GM19238 (cell line): ENCODE results near the gene ZNRF4.
"Not testable (repeated sequence)": the region's sequence is repeated elsewhere in the genome, so short reads cannot be mapped to it uniquely, and the experiment has no call there.

Experiments used
- DNase-seq: peaks from one replicate; pipeline ENCODE4 v3.0.0; 2011; ENCODE audit warnings: low spot score; ENCODE audit not compliant: insufficient read length

The ZNRF4 gene

DNA sequence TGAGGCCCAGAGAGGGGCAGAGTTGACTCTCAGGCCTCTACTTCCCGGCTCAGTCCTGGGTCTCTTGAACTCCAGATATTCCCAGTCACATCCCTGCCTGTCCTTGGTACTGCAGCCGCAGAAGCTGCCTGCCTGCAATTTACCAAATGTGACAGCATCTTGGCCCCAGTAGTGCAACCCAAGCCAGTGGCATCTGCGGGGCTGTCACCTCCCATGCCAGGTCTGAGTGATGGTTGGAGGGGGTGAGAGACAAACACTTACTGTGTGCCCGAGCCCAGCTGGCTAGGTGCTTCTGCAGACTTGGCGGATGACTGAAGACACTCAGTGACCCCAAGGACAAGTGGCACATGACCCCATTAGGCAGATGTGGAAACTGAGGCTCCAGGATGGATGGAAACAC lies 18.4 kb downstream of the ZNRF4 start:
- no peak for DNase-seq

- no peak for DNase-seq
These were observed 22.4 kb downstream of the ZNRF4 start for GRCh38 chr19:5477451-5478215.

DNA sequence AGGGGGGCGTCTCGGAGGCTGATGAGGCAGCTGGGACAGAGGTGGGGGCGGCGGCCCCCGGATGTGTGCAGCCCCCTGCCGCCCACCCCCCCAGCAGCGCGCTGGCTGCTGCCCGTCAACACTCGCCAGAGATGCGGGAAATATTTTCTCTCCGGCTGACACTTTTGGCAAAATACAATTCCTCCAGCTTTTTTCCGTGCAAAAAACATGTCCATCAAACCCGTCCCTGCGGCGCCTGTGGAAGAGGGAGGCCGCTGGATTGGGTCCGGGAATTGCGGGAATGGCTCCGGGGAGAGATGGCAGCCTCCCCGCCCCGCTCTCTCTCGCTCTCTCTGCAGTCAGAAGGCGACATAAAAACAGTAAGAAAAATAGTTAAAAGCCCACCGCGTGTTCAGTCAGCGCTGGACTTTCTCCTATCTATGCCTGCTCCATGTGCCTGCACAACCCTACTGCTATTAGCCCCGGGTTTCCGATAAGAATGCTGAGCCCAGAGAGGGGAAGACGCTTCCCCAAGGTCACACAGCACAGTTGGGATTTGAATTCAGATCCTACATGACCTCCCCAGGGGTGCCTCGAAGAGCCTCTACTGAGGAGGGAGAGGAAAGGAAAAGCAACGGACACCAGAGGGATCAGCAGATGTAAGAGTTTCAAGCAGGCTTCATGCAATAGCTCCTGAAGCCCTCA lies 23.2 kb downstream of the ZNRF4 start:
- no peak for DNase-seq

GRCh38 chr19:5478925-5479588 lies 23.8 kb downstream of the ZNRF4 start:
- no peak for DNase-seq

DNA sequence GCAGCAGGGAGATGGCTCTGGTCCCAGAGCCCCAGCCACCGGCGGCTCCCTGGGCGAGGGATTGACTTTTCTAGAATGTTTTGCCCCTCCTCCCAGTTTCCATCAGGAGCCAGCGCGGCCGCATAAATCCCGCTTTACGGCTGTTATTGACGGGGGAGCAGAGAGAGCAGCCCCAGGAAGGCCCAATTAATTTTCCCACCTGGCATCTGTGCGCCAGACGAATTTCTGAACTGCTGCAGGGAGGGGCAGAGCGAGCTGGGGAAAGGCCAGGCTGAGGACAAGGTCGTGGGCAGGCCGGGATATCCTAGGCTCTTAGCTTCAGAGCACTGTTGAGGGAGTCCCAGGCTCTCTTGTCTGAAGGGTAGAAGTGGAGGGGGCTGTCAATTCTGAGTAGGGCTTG lies 24.7 kb downstream of the ZNRF4 start:
- DNase-seq, result no peak

DNA sequence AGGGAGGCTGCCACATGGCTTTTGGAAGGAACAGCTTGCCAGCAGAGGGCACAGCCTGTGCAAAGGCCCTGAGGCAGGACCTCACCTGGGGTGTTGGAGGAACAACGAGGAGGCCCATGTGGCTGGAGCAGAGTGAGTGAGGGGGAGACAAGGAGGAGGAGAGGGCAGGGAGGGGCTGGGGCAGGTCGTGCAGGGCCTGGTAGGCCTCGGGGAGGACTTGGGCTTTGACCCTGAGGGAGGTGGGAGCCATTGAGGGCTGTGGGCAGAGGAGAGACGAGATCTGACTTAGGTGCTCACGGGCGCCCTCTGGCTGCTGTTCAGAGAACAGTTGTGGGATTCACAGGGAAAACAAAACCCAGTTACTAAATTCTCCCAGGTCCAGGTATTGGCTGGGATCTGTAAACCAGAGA lies 25.2 kb downstream of the ZNRF4 start:
- peak; percentile 25 for DNase-seq

GRCh38 chr19:5481957-5482356 lies 26.7 kb downstream of the ZNRF4 start:
- no peak for DNase-seq

DNA sequence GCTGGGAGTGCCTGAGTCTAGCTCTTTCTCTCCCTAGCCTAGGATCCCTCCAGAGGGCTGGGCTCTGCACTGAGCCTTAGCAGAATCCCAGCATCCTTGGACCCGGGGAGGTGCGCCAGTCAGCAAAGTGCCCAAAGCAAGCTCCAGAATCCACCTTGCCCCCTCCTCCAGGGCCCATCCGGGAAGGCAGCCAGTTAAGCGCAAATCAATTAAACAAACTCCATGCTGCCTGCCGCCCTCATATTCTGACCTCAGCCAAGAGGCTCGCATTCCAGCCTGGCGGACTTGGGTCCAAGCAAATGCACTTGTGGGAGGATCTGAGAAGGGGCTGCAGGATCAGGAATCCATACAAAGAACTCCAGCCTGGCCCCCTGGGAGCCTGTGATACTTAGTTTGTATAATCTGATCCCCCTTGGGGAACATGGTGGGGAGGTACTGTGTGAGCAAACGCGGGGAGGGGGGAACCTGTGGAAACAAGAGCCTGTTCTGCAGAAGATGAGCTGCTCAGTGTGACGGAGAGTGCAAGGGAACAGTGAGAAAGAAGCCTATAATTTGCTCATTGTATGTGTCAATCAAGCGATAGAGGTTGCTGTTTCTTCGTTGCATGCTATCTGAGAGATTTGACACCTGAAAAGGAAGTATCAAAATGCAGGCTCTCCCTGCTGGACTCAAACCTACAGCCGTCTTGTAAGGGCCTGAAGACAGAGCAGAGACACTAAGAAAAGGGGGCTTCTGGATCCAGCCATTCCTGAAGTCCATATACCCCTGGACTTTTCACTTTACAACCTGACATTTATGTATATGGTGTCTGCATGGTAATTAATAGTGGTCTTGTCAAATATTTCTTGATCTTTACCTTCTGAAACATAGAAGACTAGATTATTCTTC lies 29.4 kb downstream of the ZNRF4 start:
- no peak for DNase-seq

GRCh38 chr19:5485286-5485636 lies 30.0 kb downstream of the ZNRF4 start:
- no peak for DNase-seq

GRCh38 chr19:5485658-5486057 lies 30.4 kb downstream of the ZNRF4 start:
- not testable (repeated sequence) for DNase-seq

DNA sequence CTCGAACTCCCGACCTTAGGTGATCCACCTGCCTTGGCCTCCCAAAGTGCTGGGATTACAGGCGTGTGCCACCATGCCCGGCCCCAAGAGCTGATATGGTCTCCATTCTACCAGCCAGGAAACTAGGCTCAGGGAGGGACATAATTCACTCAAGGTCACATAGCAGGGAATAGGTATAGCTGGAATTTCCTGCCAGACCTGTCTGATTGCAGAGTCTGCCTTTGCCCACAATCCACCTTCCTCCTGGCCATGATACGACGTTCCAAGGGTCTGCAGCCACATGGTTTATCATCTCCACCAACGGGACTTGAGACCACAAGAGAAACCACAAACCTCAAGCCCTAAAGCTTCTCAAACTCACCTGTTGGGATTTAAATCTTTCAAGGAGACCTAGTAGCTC lies 32.0 kb downstream of the ZNRF4 start:
- no peak for DNase-seq

GRCh38 chr19:5489551-5489950 lies 34.3 kb downstream of the ZNRF4 start:
- no peak for DNase-seq

DNA sequence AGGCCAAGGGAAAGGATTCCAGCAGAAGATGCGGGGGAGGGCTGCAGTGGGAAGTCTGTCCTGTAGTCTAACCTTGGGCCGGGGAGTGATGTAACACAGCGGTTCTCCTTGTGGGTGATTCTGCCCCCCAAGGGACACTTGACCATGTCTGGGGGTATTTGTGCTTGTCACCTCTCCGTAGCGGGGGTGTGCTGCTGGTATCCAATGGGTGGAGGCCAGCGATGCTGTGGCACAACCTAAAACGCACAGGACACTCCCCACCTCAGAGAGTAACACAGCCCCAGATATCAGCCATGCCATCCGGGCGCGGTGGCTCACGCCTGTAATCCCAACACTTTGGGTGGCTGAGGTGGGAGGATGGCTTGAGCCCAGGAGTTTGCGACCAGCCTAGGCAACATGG lies 36.3 kb downstream of the ZNRF4 start:
- no peak for DNase-seq

GRCh38 chr19:5492281-5492634 lies 37.0 kb downstream of the ZNRF4 start:
- DNase-seq, result no peak

DNA sequence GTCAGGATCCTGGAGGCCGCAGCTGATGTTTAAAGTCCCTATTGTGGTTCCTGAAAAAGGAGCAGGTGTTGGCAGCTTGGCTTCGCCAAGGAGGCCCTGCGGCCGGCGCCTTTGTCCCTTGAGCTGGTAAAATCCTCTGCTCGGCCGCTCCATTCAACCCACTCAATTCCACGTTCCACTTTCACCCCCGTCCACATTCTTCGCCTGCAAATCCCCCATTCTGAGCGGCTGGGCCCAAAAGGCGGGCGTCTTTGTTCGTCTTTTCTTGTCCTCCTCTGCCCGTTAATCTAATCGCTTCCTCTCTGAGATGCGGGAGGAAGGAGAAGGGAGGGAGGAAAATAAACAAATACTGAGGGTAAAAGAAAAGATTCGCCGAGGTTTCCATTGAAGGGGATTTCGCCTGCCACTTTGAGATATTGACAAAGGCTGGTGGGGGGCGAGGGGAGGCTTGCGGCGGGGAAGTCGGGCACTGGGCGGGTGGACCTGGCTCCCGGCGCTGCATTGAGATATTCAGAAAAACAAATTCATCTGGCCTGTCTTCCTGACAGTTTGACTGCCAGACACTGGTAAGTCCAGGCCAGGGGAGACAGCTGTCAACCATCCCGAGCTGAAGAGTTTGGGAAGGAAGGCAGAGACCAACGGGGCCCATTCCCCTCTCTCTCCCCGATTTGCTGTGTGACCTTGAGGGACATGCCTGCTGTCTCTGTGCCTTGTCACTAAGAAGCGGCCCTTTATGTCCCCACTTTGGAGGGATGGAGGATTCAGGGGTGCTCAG lies 37.6 kb downstream of the ZNRF4 start:
- no peak for DNase-seq

DNA sequence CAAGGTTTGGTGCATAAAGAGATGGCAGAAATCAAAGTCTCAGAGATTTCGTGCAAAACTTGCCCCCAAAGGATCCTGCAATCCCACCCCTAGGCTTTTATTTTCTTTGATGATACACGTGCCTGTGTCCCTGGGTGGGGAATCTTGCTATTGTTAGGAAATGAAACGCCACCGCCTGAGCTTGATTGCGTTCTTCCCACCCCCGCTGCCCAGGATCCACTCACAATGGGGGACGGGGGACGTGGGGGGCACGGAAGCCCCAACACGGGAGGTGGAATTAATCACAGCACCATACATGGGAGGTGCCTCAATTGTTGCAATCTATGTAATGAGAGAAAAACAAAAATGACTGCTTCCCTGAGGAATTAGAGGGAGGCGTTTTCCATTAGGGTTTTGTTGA lies 39.6 kb downstream of the ZNRF4 start:
- DNase-seq, result no peak

GRCh38 chr19:5495792-5496191 lies 40.6 kb downstream of the ZNRF4 start:
- DNase-seq, result no peak

- DNase-seq, result no peak
These were observed 42.1 kb downstream of the ZNRF4 start for GRCh38 chr19:5497297-5497696.

DNA sequence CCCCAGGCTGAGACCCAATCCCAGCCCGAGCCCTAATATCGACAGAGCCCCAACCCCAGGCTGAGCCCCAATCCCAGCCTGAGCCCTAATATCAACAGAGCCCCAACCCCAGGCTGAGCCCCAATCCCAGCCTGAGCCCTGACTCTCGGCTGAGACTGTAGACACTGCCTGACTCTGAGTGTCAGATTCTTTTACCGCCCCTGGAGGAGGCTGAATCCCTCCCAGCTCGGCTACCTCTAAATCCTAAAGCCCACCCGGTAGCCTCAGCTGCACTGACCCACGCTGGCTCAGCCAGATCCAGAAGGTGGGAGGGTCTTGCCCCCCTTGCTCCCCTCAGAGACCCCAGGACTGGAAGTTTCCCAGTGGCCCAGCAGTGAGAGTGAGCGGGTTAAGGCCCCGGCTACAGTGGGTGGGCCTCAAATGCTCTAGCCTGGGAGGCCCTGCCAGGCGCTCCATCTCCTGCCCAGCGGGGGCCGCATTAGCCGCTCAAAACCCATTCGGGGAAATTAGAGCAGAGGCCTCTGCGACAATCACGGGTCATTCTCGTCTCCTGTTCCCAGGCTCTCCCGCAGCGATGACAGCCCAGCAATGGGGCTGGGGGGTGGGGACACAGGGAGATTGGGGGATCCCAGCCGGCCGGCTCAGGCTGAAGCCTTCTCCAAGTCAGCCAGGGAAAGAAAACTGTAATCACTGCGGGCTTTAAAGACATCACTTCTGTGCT lies 43.8 kb downstream of the ZNRF4 start:
- no peak for DNase-seq

- no peak for DNase-seq
These were observed 46.7 kb downstream of the ZNRF4 start for GRCh38 chr19:5501907-5502306.
